ENCODE data around the gene HYI.
"Not testable (repeated sequence)": the region's sequence is repeated elsewhere in the genome, so short reads cannot be mapped to it uniquely, and the experiment has no call there.

HYI gene

GRCh38 chr1:43426221-43426620 lies 27.5 kb downstream of the HYI start:
- no peak for DNase-seq

- DNase-seq = no peak
Measured at GRCh38 chr1:43425045-43425444, 28.7 kb downstream of the HYI start.

DNA sequence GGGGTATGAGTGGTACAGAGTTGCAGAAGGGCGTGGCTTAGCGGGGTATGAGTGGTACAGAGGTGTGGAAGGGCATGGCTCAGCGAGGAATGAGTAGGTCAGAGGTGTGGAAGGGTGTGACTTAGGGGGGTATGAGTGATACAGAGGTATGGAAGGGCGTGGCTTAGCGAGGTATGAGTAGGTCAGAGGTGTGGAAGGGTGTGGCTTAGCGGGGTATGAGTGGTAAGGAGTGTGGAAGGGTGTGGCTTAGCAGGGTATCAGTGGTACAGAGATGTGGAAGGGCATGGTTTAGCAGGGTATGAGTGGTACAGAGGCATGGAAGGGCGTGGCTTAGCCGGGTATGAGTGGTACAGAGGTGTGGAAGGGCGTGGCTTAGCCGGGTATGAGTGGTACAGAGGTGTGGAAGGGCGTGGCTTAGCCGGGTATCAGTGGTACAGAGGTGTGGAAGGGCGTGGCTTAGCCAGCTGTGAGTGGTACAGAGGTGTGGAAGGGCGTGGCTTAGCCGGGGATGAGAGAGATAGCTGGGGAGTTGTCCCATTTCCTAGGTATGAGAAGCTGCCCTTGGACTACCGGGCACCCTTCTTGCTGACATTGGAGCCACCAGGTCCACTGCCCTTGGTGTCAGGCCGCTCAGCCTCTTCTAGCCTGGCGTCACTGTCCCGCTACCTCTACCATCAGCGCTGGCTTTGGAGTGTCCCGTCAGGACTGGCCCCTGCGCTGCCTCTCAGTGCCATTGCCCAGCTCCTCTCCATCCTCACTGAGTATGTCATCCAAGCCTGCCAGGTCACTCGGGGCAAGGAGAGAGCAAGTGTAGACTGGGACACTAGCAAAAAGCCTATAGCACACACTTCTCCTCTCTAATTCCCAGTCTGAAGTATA lies 29.8 kb downstream of the HYI start:
- DNase-seq = peak; percentile 35

DNA sequence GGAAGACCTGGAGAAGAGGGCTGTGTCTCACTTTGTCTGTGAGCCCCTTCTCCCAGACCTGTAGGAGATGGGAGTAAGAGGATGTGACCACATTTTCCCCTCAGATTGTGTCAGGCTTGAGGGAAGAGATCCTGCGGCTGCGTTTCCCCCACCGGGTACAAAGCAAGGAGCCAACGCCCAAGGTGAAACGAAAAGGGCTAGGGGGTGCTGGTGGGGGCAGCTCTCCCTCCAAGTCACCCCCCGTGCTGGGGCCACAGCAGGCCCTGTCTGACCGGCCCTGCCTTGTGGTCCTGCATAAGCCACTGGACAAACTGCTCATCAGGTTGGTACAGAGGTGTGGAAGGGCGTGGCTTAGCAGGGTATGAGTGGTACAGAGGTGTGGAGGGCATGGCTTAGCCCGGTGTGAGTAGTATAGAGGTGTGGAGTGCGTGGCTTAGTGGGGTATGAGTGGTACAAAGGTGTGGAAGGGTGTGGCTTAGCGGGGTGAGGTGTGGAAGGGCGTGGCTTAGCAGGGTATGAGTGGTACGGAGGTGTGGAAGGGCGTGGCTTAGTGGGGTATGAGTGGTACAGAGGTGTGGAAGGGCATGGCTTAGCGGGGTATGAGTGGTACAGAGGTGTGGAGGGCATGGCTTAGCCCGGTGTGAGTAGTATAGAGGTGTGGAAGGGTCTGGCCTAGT lies 30.6 kb downstream of the HYI start:
- no peak for DNase-seq

GRCh38 chr1:43421976-43422750 lies 31.6 kb downstream of the HYI start:
- no peak for DNase-seq

GRCh38 chr1:43421396-43421795 lies 32.3 kb downstream of the HYI start:
- DNase-seq = no peak

- DNase-seq = no peak
Measured at GRCh38 chr1:43420874-43421273, 32.9 kb downstream of the HYI start.

GRCh38 chr1:43419627-43420425 lies 33.9 kb downstream of the HYI start:
- DNase-seq = no peak

GRCh38 chr1:43418858-43419257 lies 34.9 kb downstream of the HYI start:
- no peak for DNase-seq

GRCh38 chr1:43415901-43416300 lies 37.8 kb downstream of the HYI start:
- no peak for DNase-seq

DNA sequence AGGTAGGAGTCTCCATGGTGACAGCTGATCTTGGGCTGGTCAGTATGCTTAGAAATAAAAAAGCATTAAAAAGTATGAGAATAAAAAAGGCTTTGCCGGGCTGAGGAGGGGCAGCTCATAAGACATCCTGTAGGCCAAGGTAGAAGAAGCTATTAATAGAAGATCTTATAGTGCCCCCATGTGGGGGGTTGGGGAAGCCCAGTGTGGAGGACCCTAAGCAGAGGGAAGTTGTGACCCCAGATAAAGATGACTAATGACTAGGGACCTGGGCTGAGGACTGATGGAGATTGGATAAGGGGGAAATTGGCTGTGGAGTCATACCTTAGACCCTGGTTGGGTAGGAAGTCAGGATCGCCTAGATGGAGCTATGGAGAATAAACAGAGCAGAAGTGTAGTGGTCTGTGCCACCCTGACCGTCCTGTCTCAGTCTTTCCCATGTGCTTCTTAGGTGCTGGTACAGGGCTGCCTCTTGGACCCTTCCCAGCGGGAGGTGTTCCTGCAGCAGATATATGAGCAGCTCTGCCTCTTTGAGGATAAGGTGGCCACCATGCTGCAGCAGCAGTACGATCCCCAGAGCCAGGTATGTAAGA lies 39.0 kb downstream of the HYI start:
- DNase-seq = peak; percentile 39

- not testable (repeated sequence) for DNase-seq
Measured at GRCh38 chr1:43413426-43413825, 40.3 kb downstream of the HYI start.

DNA sequence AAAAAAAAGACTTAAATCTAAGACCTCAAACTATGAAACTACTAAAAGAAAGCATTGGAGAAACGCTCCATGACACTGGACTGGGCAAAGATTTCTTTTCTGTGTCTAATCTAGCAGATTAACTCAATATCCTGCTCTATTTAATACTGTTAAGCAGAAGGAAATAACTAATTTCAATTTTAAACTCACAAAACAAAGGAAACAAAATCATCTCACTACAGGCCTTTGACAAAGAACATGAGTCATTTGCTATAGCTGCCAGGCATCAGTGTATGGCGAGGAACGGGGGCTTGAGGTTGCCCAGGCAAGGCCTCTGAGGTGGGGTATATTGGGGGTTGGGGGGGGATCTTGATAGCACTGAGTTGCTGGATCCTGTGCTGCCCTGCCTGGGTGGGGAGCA lies 43.2 kb downstream of the HYI start:
- DNase-seq = no peak

GRCh38 chr1:43405876-43406234 lies 47.9 kb downstream of the HYI start:
- DNase-seq = no peak

DNA sequence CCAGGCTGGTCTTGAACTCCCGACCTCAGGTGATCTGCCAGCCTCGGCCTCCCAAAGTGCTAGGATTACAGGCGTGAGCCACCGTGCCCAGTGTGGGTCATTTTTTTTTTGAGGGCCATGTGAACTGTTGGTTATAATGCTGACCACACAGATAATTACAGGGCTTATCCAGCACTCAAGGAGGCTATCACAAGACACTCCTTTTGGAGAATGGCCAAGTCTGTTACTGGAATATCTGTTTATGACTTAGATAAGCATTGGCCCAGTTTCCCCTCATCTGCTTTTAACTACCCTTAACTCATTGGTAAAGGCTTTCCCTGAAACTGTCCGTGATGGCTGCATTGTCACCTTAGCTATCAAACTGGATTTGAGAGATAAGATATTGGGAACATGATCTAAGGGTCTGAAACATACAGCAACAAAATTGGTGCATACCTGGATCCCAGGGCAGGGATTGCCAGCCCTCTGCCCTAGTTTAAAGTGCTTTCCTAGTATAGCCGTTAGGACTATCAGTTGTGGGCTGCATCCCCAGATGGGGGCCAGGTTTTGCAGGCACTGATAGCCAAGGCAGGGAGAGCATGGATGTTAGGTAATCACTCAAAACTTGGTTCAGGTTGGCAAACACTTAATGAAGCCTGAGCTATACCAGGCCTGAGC lies 48.4 kb downstream of the HYI start:
- no peak for DNase-seq

- DNase-seq = no peak
Measured at GRCh38 chr1:43404353-43404752, 49.4 kb downstream of the HYI start.

GRCh38 chr1:43402089-43402865 lies 51.5 kb downstream of the HYI start:
- DNase-seq = no peak

Data from stimulated activated CD4-positive, alpha-beta T cell treated with anti-CD3 and anti-CD28 coated beads, Interleukin-1b, Interleukin-23, amount 100 ng/mL, for 48 hours (primary cell).